Right hindlimb (tissue), 1 donor: ENCODE results near the gene PPP1R9A.

Experiments
- DNase-seq: peaks from one replicate; pipeline ENCODE4 v3.0.0-alpha.2; 2018

PPP1R9A gene

DNA sequence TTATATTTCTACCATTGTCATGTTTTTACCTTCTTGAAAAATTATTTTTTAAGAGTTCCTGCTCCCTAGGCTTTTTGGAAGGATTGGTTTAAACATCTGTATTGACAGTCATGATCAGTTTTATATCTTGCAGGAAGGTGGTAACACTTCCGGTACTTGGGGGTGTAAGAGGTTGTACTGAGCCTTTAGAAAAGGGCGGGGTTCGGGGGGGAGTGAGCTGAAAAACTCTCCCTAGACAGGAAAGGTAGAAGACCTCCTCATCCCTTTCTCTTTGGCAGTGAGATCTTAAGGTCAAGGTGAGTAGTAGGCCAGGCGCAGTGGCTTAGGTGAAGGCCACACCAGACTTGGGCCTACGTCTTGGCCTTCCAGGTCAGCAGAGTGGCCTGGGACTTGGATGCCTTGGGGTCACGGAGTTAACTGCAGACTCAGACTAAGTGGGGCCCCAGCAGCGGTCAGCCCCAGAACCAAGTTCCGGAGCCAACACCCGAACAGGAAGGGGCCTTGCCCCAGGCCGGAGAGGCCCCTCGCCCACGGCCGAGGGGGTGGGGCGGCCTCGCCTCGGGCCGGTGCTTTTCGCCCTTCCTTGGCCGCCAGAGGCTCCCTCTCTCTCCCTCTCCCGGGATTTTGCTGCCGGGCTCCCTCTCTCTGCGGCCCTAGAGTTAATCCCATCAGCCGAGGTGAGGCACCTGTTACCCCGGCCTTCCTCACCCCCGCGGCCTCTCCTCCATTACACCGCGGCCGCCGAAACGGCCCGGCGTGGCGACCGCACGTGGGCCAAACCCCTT, at the start of gene PPP1R9A:
PPP1R9A (plus strand) TSS at position 569 of the 785 bp plus-strand sequence. CDS start 2,520 bp downstream, outside the sequence.
- DNase-seq, result peak; percentile 48

DNA sequence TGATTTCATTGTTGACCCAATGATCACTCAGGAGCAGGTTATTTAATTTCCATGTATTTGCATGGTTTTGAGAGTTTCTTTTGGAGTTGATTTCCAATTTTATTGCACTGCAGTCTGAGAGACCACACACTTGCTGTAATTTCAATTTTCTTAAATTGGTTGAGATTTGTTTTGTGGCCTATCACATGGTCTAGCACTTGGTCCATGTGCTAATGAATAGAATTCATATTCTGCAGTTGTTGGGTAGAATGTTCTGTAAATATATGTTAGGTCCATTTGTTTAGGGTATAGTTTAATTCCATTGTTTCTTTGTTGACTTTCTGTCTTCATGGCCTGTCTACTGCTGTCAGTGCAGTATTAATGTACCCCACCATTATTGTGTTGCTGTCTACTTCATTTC, 36.3 kb upstream of the PPP1R9A start:
- no peak for DNase-seq

DNA sequence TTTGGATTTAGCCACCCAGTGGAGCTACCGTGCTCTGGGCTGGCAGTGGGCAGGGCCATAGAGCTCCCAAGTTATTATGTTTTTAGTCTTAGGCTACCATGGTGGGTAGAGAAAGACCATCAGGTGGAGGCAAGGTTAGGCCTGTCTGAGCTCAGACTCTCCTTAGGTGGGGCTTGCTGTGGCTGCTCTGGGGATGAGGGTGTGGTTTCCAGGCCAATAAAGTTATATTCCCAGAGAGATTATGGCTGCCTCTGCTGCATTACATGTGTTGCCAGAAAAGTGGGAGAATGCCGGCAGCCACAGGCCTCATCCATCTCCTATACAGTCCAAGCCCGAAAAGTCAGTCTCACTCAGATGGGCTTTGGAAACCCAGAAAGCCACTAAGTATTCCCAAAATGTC, 34.2 kb upstream of the PPP1R9A start:
- no peak for DNase-seq

DNA sequence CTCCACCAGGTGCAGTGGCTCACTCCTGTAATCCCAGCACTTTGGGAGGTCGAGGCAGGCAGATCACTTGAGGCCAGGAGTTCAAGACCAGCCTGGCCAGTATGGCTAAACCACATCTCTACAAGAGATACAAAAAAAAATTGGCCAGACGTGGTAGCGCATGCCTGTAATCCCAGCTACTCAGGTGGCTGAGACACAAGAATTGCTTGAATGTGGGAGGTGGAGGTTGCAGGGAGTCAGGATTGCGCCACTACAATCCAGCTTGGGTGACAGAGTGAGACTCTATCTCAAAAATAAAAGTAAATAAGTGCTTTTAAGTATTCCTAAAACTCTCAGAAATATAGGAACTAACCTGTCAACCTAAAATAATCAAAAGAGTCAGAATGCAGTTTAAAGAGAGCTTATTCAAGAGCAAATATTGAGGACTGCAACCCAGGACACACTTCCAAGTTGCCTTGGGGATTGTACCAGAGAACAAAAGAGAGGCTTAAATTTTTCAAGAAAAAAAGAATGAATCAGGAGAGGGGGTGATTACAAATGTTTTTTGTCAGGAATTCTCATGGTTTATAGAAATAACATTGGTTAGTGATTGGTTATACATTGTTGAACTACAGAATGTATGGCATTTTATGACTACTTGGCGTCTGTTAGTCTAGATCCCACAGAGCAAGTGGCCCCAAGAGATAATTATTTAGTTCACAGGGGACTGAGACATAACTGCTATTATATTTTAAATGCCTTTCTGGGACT, 33.2 kb upstream of the PPP1R9A start:
- DNase-seq, result no peak

DNA sequence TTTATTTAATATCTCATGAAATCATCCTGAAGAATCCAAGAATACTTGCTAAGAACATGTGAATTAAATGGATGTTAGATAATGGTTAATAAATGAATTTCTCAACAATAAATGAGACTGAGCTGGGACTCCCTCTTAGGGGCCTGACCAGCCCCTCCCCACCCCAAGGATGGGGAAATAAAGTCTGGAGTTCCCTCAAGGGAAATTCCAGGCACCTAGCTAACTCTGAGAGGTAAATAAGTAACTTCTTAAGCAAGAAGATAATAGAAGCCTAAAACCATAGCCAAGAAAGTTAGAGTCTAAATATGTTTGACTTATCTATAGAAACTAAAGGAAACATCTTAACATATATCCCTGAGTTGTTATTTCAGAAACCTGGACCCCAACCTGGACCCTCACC, 32.2 kb upstream of the PPP1R9A start:
- DNase-seq, result no peak

DNA sequence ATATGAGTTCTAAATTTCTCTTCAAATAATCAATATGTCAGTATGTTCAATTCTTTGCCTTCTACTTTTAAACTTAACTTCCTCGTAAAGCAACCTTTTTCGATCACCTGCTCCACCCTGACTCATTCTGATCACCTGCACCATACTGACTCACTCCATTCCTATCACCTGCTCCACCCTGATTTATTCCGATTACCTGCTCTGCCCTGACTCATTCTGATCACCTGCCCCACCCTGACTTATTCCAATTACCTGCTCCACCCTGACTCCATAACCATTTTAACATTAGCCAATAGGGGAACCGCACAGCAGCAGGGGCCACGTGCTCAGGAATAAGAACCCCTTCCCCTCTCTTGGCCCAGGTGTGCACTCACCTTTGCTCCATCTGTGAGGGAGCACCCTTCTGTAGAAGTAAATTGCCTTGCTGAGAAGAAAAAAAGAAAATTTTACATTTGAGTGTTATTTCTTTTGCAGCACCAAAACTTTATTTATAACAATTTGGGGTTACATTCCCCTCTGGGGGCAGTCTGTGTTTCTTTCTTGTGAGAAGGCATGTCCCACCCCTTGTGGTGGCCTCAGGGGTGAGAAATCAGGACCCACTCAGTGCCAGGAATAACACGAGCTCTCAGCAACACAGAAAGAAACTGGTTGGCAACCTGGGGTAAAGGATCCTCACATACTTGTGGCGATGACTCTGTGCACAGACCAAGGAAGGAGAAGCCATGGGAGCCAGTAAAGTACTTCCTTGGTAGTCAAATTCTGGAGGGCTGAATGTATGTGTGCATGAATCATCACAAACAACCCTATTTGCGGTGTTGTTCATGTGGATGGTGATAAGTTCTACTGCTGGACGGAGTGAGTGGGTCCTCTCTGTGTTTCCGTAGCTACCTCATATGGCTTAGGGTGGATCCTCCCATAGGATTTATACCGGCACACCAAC, 29.4 kb upstream of the PPP1R9A start:
- DNase-seq, result no peak

DNA sequence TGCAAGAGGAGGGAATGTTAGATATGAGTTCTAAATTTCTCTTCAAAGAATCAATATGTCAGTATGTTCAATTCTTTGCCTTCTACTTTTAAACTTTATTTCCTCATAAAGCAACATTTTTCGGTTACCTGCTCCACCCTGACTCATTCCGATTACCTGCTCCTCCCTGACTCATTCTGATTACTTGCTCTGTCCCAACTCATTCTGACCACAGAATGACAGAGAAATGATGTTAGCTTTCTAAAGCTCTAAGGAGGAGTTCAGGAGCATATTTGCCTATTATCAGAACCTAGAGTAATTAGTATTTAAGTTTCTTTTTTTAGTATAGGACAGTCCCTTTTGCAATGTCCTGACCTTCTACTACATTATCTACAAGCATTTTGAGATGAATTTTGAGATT, 24.5 kb upstream of the PPP1R9A start:
- no peak for DNase-seq

DNA sequence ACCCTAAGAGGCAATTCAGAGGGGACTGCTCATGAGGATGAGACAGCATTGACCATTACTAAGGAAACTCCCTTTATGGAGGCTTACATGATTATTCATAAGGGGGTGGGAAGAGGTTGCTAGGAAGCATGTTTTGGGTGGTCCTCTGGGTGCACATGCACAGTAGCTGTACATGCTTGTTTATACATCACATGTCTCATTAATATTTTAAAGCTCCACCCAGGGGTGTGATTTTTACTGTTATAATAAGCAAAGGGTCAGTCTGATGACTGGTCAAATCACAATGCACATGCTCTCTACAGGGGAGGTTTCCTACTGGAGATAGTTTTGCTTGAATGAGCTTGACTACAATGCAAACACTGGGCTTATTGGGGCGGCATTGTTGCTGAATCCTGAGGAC, 23.8 kb upstream of the PPP1R9A start:
- no peak for DNase-seq

DNA sequence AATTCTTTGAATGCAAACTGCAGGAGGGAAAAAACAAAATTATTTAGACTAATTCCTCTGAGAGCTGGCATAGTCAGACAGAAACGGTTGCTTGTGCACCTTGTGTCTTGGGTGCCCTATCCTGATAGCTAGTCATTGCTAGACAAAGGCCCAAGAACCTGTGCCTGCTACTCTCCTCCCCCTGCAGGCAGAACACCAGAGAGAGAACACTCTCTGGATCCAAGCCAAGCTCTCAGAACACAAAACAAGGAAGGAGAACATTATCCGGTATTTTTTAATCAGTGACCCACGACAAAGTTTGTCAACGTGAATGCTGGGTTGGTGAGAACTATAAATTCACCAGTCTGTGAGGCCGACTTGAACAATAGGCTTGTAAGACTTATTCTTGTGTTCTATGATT, 18.8 kb upstream of the PPP1R9A start:
- DNase-seq, result no peak

DNA sequence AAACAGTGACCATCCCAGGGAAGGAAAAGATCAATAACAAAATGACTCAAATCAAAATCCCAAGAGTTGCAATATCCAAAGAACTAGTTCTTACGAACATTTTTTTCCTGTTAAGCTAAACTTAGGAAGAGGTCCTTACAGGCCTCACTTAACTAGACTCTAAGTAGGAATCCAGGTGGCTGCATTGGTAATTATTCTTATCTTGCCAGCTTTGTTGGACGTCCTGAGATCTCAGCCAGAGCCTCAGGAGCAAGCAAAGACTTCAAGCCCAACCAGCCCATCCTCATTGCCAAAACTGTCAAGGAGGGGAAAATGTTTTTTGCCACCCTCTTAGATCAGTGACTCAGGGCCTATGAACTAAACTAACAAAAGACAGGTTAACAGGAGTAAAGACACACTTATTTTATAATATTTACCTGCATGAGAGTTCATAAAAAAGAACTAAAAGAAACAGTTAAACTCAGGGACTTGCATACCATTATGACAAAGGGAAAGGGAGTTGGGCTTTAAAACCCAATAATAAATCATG, 18.3 kb upstream of the PPP1R9A start:
- DNase-seq, result no peak

DNA sequence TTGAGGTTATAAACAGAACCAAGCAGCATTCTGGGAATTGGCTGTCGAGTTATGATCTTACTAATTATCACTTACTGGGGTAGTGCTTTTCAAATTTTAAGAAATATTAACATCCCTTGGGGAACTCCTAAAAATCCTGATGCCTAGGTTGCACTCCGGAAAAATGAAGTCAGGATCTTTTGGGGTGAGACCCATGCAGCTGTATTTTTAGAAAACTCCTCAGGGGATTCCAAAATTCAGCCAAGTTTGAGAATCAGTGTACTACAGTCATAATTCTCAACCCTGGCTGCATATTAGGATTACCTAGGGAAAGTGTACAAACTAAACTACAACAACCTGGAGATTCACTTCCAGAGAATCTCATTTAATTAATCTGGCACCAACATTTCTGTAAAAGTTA, 17.2 kb upstream of the PPP1R9A start:
- no peak for DNase-seq

DNA sequence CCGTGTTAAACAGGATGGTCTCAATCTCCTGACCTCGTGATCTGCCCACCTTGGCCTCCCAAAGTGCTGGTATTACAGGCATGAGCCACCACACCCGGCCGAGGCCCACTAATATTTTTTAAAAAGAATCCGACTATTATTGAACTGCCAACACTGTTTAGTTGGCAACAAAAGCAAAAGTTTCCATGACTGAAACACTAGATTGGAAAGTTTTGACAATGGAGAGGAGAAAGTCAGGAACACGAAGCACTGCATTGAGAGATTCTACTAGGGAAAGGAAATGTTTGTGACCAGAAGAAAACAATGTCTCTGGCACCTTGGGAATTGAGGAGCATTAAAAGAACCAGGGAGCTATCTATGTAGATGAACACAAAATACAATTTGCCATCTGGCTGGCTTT, 13.7 kb upstream of the PPP1R9A start:
- no peak for DNase-seq

DNA sequence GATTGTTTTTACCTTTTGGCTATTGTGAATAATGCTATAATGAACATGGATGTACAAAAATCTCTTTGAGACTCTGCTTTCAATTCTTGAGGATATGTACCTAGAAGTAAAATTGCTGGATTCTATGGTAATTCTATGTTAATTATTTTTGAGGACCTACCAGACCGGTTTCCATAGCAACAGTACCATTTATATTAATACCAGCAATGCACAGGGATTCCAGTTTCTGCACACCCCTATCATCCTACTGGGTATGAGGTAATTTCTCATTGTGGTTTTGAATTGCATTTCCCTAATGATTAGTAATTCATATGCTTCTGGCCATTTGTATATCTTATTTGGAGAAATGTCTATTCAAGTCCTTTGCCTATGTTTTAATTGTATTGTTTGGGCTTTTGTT, 9.9 kb upstream of the PPP1R9A start:
- no peak for DNase-seq

DNA sequence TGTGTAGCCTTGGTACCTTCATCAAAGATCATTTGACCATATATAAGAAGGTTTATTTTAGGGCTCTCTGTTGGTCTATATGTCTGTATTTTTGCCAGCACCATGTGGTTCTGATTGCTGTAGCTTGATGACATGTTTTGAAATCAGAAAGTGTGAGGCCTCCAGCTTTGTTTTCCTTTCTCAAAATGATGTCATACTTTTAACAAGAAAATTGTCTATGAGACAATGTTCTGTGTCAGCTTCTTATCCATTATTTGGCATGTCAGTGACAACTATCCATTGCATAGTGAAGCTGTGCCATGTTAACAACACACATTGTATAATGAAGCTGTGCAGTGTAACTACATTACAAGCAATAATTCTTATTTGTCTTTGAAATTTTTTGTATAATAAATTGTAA, 9.1 kb upstream of the PPP1R9A start:
- DNase-seq, result no peak

DNA sequence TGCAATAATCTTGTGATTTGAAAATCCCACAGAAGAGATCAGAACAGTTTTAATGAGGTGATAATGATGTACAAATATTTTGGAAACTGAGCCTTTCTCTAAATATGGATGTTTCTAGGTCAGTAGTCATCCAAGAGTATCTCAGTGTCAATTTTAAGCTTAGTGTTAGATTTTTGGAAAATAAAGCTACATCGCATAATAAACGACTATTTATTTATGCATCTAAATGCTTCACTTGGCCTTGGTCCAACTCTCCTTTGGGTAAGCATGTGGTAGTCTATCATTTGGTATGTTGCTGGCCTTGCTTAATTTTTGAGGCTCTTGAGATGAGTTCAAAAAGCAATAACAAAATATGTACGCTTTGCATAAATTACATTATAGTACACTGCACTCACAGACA, 5.4 kb upstream of the PPP1R9A start:
- no peak for DNase-seq

DNA sequence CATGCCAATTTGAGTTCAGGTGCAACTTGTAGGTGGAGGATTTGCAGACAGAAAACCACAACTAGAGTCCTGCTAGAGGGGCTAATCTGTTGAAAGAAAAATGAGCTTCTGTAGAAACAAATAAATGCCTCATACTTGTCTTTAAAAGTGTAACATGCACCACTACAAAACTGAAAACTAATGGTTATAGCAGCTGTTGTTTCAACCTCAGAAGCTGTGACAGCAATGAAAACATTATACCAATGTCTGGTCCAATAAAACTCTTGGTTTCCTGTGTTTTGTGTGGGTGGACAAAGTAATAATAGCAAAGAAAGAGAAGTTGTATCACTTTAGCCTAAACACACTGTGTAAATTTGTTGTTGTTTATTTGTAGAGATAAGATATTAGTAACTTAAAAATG, 3.4 kb upstream of the PPP1R9A start:
- no peak for DNase-seq

DNA sequence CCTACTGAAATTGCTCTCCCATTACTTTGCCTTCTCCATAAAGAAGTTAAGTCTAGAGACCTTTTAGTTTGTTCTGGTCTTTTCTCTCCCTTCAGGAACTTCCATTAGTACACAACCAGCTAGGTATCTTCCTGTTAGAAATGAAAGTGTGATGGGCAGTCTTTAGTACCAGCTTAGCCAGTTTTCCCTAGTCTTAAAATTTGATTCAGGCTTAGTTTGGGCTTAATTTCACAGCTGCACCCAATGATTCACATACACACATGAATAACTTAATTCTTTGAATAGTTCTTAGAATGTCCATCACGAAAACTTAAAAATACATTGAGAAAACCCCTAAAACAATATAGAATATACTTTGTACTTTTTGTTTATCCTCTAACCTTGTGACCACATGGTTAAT, 2.4 kb upstream of the PPP1R9A start:
- DNase-seq, result no peak

DNA sequence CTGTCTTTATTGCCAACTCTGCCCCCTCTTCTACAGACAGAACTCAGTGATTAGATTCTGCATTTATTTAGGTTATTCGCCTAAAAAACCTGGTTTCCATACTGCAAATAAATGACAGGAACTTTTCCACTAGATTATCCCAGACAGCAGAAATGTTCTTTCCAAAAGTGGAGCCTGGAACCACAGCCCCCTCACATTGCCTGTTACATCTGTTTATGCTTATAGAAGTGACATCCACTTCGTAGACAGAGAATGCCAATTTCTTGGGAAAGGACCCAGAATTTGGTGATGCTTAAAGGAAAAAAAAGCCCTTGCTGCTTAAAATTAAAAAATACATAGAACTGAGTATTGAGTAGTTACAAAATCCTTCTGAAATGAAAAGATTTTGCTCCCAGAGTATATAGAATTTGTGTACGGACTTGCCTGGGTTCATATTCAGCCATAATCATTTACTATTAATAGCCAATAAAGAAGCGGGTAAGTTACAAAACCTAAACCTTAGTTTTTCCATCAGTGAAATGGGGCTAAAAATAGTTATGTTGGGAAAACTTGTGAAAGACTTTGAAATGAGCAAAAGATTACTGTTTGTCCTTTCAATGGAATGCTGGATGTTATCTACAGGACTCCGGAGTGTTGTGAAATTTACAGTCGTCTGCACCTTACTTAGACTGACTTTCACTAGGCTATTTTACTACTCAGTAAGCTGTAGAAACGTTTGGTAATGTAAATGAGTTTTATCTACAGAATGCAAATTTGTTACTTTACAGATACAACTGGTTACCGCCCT, 1.1 kb upstream of the PPP1R9A start:
- DNase-seq, result peak; percentile 24

DNA sequence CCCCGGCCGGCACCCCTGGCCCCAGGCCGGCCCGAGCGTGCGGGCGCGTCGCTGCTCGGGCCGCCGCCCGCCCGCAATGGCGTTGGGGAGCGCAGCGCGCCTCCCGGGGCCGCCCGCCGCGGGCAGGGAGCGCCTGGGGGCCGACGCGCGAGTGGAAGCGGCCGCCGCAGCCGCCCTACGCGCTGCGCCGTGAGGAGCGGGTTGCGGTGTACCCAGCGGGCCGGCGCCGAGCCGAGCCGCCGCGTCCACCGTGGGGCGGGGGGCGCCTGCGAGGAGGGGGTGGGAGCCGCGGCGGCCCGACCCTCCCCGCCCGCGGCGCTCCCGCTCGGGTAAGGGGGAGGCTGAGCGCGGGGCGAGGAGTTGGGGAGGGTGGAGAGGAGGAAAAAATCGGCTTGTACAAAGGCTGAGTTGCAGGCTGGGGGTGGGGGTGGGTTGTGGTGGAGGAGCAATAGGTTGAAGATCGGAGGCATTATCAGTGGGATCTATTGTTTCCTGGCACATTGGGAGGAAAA, 473 bp downstream of the PPP1R9A start:
- DNase-seq, result peak; percentile 70

DNA sequence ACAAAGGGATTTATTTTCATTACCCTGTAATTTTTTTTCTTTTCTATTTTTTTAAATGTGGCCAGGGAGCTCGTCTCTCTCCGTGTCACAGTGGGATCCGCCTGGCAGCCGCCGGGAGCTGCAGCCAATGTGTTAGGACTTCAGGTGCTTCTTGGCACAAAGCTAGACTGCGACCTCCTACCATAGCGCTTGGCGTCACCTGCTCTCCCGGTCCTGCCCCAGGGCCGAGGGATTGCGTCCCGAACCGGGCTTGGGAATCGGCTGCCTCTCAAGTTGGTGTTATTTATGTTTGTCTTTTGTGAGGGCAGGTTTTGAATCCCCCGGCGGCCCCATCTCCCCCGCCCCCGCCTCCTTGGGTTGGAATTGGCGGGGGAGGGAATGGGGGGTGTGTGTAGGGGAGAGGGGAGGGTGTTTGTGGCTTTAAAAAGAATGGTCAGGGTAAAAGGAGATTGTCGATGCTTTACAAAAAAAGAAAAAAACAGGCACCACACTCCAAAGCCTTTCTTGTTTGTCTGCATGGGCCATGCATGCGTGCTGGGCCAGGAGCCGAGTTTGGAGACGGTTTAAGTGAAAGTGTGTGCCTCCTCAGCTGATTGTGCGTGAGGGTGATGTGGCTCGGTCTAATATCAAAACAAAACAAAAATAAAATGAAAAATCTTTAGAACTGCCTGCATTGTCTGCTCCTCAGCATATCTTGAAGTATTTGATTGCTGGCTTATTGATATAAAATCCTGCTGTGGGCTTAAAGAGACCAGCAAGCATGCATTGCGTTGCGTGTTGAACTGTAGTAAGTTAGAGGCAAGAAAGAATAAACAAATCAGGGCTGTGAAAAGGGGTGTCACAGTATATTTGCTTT, 1.2 kb downstream of the PPP1R9A start:
- DNase-seq, result peak; percentile 84

DNA sequence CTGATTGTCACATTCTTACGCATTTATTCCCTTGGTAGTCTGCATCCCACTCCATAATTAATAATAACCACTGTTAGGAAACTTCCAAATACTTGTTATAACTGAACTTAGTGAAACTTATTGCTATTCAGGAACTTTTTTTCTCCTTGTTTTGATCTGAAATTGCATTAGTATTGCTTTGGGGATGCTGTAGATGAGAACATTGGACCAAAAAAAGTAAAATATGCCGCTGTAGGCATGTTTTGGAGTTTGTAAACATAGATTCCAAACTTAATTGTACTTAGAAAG, 1.7 kb downstream of the PPP1R9A start:
- DNase-seq, result no peak
